HepG2 (cell line): ENCODE results near the gene DPCD. TPM values are rescaled to one million over a fixed set of nuclear protein-coding genes. Genes with fewer than 3 reads are reported as not detected.

Experiments used
- CHCHD3 ChIP-seq: sonication (generic); formaldehyde crosslinking; IDR thresholded peaks from 2 replicates; pipeline ENCODE4 v1.8.0; 2022; ENCODE audit warnings: mild to moderate bottlenecking, missing genetic modification reagents, moderate library complexity
- DMAP1 ChIP-seq: IDR thresholded peaks from 2 replicates; pipeline ENCODE4 v1.6.1; 2016
- ETV5 ChIP-seq: IDR thresholded peaks from 2 replicates; pipeline ENCODE4 v1.6.1; 2018; ENCODE audit warnings: missing biosample characterization, missing genetic modification reagents, inconsistent platforms, borderline replicate concordance
- IRF2 ChIP-seq: IDR thresholded peaks from 2 replicates; pipeline ENCODE4 v1.6.1; 2018; ENCODE audit warnings: missing genetic modification reagents, missing compliant biosample characterization
- NKX3-1 ChIP-seq: sonication (generic); formaldehyde crosslinking; IDR thresholded peaks from 2 replicates; pipeline ENCODE4 v1.5.0; 2020; ENCODE audit warnings: missing genetic modification reagents
- SIX1 ChIP-seq: sonication (generic); formaldehyde crosslinking; IDR thresholded peaks from 2 replicates; pipeline ENCODE4 v1.4.0; 2020; ENCODE audit warnings: missing genetic modification reagents, borderline replicate concordance
- TBL1XR1 ChIP-seq: fragments of 150-350 bp; IDR thresholded peaks from 2 replicates; pipeline ENCODE4 v1.6.1; 2014; ENCODE audit warnings: borderline replicate concordance, low read length; ENCODE audit not compliant: partially characterized antibody
- TGIF2 ChIP-seq: IDR thresholded peaks from 2 replicates; pipeline ENCODE4 v1.6.1; 2016; ENCODE audit warnings: control low read depth, missing compliant biosample characterization
- TOPORS ChIP-seq: sonication (generic); formaldehyde crosslinking; IDR thresholded peaks from 2 replicates; pipeline ENCODE4 v1.8.0; 2023; ENCODE audit warnings: mild to moderate bottlenecking, missing genetic modification reagents
- YEATS4 ChIP-seq: sonication (generic); formaldehyde crosslinking; IDR thresholded peaks from 2 replicates; pipeline ENCODE4 v1.4.0; 2020; ENCODE audit warnings: missing genetic modification reagents, borderline replicate concordance
- ZFYVE20 ChIP-seq: sonication (generic); formaldehyde crosslinking; IDR thresholded peaks from 2 replicates; pipeline ENCODE4 v1.8.0; 2023; ENCODE audit warnings: low read depth, mild to moderate bottlenecking, moderate library complexity, missing genetic modification reagents, borderline replicate concordance
- ZNF788 ChIP-seq: sonication (generic); formaldehyde crosslinking; IDR thresholded peaks from 2 replicates; pipeline ENCODE4 v1.5.0; 2020; ENCODE audit warnings: mild to moderate bottlenecking, missing genetic modification reagents, borderline replicate concordance
- polyA plus RNA-seq, 8 experiments: library from polyadenylated mRNA; depleted of rRNA in 3 of 8; stranded (reverse) in 7 of 8; unstranded in 1 of 8; fragments of >200 nt; fragmentation: Illumina TruSeq in 4 of 8; extraction: Trizol in 4 of 8; gene quantifications; 2 replicates each; pipeline versions ENCODE4 v1.2.1 to v1.2.3, GENCODE V29; 2011 to 2016; ENCODE audit warnings: low read depth in 4 of 8, missing spikeins in 1 of 8, mixed read lengths in 1 of 8; ENCODE audit not compliant: insufficient read depth in 1 of 8
- total RNA-seq, 5 experiments: library from RNA; depleted of rRNA; stranded (reverse); fragments of >200 nt; fragmentation: Illumina TruSeq; extraction: Trizol; gene quantifications; 2 replicates each; pipeline ENCODE4 v1.2.3, GENCODE V29; 2016; ENCODE audit warnings: low read depth in 1 of 5
- TF ChIP-seq, protein P1 (sequence below): sonication (generic); formaldehyde crosslinking; IDR thresholded peaks from 2 replicates; pipeline ENCODE4 v1.9.0; 2022; ENCODE audit warnings: low read depth, missing genetic modification reagents
- TF ChIP-seq, protein P2 (sequence below): sonication (generic); formaldehyde crosslinking; IDR thresholded peaks from 2 replicates; pipeline ENCODE4 v1.5.0; 2020; ENCODE audit warnings: mild to moderate bottlenecking, missing genetic modification reagents
- TF ChIP-seq, protein P3 (sequence below): sonication (generic); formaldehyde crosslinking; IDR thresholded peaks from 2 replicates; pipeline ENCODE4 v1.4.0; 2020; ENCODE audit warnings: missing genetic modification reagents
- TF ChIP-seq, protein P4 (sequence below): sonication (generic); formaldehyde crosslinking; IDR thresholded peaks from 2 replicates; pipeline ENCODE4 v1.4.0; 2020; ENCODE audit warnings: missing genetic modification reagents, borderline replicate concordance
- TF ChIP-seq, protein P5 (sequence below): sonication (generic); formaldehyde crosslinking; IDR thresholded peaks from 2 replicates; pipeline ENCODE4 v1.4.0; 2020; ENCODE audit warnings: missing genetic modification reagents

DPCD gene
- total and polyA plus RNA-seq, 2 of the 13 experiments (the other 11 are each of a cell fraction or from before 2014, with no cell fraction given): 25.2 to 27.0 TPM

DNA sequence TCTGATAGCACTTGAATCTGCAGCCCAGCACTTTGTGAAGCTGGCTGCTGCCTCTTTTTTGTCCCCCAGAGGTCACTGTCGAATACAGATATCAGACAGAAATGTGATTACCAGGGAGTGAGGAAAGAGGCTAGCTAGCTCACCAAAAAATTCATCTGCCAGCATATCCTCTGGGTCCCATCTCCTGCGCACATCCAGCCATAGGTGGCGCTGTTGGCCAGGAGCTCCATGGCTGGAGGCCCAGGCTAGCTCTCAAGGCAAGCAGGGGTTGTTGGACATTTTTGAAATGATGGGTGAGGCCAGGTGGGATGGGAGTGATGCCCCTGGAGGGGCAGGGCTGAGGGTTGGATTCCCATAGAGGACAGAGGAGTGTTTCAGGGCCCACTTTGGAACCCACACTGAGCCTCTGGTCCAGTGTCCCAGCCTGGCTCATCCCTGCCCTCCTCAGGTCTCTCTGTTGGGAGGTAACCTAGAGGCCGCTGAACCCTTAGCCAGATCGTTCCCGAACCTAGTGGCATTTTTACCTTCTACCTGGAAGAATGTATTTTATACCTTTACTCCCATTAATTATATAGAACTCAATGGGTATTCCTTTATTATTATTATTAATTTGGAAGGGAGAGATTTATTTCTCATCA lies 14.8 kb downstream of the DPCD start (continued):
- no peak for TF ChIP-seq DMAP1 (CRISPR knock-in tag)
- TF ChIP-seq ETV5 (CRISPR knock-in tag): no peak
- TF ChIP-seq TGIF2 (CRISPR knock-in tag): no peak
- no peak for TF ChIP-seq ZNF788
- TF ChIP-seq ZFYVE20: no peak
- TF ChIP-seq, protein P1, sequence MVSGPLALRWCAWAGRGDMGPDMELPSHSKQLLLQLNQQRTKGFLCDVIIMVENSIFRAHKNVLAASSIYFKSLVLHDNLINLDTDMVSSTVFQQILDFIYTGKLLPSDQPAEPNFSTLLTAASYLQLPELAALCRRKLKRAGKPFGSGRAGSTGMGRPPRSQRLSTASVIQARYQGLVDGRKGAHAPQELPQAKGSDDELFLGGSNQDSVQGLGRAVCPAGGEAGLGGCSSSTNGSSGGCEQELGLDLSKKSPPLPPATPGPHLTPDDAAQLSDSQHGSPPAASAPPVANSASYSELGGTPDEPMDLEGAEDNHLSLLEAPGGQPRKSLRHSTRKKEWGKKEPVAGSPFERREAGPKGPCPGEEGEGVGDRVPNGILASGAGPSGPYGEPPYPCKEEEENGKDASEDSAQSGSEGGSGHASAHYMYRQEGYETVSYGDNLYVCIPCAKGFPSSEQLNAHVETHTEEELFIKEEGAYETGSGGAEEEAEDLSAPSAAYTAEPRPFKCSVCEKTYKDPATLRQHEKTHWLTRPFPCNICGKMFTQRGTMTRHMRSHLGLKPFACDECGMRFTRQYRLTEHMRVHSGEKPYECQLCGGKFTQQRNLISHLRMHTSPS: no peak
- TF ChIP-seq YEATS4 (CRISPR knock-in tag): peak; percentile 32; the same call in 1 of the 2 replicates
- no peak for TF ChIP-seq CHCHD3 (CRISPR knock-in tag)
- TF ChIP-seq, protein P2, sequence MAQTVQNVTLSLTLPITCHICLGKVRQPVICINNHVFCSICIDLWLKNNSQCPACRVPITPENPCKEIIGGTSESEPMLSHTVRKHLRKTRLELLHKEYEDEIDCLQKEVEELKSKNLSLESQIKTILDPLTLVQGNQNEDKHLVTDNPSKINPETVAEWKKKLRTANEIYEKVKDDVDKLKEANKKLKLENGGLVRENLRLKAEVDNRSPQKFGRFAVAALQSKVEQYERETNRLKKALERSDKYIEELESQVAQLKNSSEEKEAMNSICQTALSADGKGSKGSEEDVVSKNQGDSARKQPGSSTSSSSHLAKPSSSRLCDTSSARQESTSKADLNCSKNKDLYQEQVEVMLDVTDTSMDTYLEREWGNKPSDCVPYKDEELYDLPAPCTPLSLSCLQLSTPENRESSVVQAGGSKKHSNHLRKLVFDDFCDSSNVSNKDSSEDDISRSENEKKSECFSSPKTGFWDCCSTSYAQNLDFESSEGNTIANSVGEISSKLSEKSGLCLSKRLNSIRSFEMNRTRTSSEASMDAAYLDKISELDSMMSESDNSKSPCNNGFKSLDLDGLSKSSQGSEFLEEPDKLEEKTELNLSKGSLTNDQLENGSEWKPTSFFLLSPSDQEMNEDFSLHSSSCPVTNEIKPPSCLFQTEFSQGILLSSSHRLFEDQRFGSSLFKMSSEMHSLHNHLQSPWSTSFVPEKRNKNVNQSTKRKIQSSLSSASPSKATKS (CRISPR knock-in tag): no peak
- no peak for TF ChIP-seq IRF2 (CRISPR knock-in tag)
- no peak for TF ChIP-seq NKX3-1 (CRISPR knock-in tag)
- TF ChIP-seq, protein P3, sequence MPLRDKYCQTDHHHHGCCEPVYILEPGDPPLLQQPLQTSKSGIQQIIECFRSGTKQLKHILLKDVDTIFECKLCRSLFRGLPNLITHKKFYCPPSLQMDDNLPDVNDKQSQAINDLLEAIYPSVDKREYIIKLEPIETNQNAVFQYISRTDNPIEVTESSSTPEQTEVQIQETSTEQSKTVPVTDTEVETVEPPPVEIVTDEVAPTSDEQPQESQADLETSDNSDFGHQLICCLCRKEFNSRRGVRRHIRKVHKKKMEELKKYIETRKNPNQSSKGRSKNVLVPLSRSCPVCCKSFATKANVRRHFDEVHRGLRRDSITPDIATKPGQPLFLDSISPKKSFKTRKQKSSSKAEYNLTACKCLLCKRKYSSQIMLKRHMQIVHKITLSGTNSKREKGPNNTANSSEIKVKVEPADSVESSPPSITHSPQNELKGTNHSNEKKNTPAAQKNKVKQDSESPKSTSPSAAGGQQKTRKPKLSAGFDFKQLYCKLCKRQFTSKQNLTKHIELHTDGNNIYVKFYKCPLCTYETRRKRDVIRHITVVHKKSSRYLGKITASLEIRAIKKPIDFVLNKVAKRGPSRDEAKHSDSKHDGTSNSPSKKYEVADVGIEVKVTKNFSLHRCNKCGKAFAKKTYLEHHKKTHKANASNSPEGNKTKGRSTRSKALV (CRISPR knock-in tag): peak; percentile 45; the same call in 1 of the 2 replicates
- no peak for TF ChIP-seq TOPORS (CRISPR knock-in tag)
- TF ChIP-seq TBL1XR1: no peak
- TF ChIP-seq, protein P4, sequence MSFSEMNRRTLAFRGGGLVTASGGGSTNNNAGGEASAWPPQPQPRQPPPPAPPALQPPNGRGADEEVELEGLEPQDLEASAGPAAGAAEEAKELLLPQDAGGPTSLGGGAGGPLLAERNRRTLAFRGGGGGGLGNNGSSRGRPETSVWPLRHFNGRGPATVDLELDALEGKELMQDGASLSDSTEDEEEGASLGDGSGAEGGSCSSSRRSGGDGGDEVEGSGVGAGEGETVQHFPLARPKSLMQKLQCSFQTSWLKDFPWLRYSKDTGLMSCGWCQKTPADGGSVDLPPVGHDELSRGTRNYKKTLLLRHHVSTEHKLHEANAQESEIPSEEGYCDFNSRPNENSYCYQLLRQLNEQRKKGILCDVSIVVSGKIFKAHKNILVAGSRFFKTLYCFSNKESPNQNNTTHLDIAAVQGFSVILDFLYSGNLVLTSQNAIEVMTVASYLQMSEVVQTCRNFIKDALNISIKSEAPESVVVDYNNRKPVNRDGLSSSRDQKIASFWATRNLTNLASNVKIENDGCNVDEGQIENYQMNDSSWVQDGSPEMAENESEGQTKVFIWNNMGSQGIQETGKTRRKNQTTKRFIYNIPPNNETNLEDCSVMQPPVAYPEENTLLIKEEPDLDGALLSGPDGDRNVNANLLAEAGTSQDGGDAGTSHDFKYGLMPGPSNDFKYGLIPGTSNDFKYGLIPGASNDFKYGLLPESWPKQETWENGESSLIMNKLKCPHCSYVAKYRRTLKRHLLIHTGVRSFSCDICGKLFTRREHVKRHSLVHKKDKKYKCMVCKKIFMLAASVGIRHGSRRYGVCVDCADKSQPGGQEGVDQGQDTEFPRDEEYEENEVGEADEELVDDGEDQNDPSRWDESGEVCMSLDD (CRISPR knock-in tag): no peak
- TF ChIP-seq SIX1 (CRISPR knock-in tag): no peak
- TF ChIP-seq, protein P5, sequence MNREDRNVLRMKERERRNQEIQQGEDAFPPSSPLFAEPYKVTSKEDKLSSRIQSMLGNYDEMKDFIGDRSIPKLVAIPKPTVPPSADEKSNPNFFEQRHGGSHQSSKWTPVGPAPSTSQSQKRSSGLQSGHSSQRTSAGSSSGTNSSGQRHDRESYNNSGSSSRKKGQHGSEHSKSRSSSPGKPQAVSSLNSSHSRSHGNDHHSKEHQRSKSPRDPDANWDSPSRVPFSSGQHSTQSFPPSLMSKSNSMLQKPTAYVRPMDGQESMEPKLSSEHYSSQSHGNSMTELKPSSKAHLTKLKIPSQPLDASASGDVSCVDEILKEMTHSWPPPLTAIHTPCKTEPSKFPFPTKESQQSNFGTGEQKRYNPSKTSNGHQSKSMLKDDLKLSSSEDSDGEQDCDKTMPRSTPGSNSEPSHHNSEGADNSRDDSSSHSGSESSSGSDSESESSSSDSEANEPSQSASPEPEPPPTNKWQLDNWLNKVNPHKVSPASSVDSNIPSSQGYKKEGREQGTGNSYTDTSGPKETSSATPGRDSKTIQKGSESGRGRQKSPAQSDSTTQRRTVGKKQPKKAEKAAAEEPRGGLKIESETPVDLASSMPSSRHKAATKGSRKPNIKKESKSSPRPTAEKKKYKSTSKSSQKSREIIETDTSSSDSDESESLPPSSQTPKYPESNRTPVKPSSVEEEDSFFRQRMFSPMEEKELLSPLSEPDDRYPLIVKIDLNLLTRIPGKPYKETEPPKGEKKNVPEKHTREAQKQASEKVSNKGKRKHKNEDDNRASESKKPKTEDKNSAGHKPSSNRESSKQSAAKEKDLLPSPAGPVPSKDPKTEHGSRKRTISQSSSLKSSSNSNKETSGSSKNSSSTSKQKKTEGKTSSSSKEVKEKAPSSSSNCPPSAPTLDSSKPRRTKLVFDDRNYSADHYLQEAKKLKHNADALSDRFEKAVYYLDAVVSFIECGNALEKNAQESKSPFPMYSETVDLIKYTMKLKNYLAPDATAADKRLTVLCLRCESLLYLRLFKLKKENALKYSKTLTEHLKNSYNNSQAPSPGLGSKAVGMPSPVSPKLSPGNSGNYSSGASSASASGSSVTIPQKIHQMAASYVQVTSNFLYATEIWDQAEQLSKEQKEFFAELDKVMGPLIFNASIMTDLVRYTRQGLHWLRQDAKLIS (CRISPR knock-in tag): no peak
